ENCODE results near the gene ADAMTSL2.

The ADAMTSL2 gene

GRCh38 chr9:133587051-133587450 is 52.5 kb downstream of the ADAMTSL2 start:
- Histone ChIP-seq H3F3A (ENCODE audit: control insufficient read depth, insufficient read depth) (peaks cover 6% of the 10 kb centered on the region), H3K9me2 (replicated peaks; ENCODE audit: control insufficient read depth, low read length) (no peaks in the 10 kb centered on the region), H3K79me2 (ENCODE audit: control insufficient read depth, low read length) (no peaks in the 10 kb centered on the region), H3K4me3 (ENCODE audit: low read length) (no peak overlapping the region), H3K36me3 (ENCODE audit: control insufficient read depth, low read length) (no peaks in the 10 kb centered on the region), H3K27ac (ENCODE audit: low read depth, low read length) (no peak overlapping the region), H3K4me1 (ENCODE audit: control insufficient read depth, low read length) (peaks cover 33% of the 10 kb centered on the region), H3K9me3 (ENCODE audit: control insufficient read depth, insufficient read depth, low read length) (peaks cover 18% of the 10 kb centered on the region; the same call in 1 of the 2 replicates), H3K27me3 (ENCODE audit: control insufficient read depth, low read length) (peaks cover 4% of the 10 kb centered on the region; the same call in 1 of the 2 replicates), H3K4me2 (ENCODE audit: low read length) (no peak overlapping the region), H4K20me1 (ENCODE audit: control insufficient read depth, insufficient read depth, low read depth, low read length) (no peaks in the 10 kb centered on the region)
- TF ChIP-seq CTCF (IDR thresholded peaks at IDR 0.05; ENCODE audit: low read depth, low read length, poor library complexity, severe bottlenecking), result no peak
- no peak for TF ChIP-seq EZH2phosphoT487 (IDR thresholded peaks at IDR 0.05; ENCODE audit: borderline replicate concordance, low read length)

GRCh38 chr9:133587466-133587865 is 53.0 kb downstream of the ADAMTSL2 start:
- Histone ChIP-seq H3K4me1 (ENCODE audit: control insufficient read depth, low read length) (peaks cover 32% of the 10 kb centered on the region), H4K20me1 (ENCODE audit: control insufficient read depth, insufficient read depth, low read depth, low read length) (no peaks in the 10 kb centered on the region), H3K36me3 (ENCODE audit: control insufficient read depth, low read length) (no peaks in the 10 kb centered on the region), H3K79me2 (ENCODE audit: control insufficient read depth, low read length) (no peaks in the 10 kb centered on the region), H3K4me2 (ENCODE audit: low read length) (no peak overlapping the region), H3K27me3 (ENCODE audit: control insufficient read depth, low read length) (peaks cover 4% of the 10 kb centered on the region; the same call in 1 of the 2 replicates), H3K9me3 (ENCODE audit: control insufficient read depth, insufficient read depth, low read length) (peaks cover 18% of the 10 kb centered on the region; the same call in 1 of the 2 replicates), H3K27ac (ENCODE audit: low read depth, low read length) (no peak overlapping the region), H3K9me2 (replicated peaks; ENCODE audit: control insufficient read depth, low read length) (no peaks in the 10 kb centered on the region), H3F3A (ENCODE audit: control insufficient read depth, insufficient read depth) (peaks cover 6% of the 10 kb centered on the region), H3K4me3 (ENCODE audit: low read length) (no peak overlapping the region)
- TF ChIP-seq CTCF (IDR thresholded peaks at IDR 0.05; ENCODE audit: low read depth, low read length, poor library complexity, severe bottlenecking) (no peak), EZH2phosphoT487 (IDR thresholded peaks at IDR 0.05; ENCODE audit: borderline replicate concordance, low read length) (no peak)

DNA sequence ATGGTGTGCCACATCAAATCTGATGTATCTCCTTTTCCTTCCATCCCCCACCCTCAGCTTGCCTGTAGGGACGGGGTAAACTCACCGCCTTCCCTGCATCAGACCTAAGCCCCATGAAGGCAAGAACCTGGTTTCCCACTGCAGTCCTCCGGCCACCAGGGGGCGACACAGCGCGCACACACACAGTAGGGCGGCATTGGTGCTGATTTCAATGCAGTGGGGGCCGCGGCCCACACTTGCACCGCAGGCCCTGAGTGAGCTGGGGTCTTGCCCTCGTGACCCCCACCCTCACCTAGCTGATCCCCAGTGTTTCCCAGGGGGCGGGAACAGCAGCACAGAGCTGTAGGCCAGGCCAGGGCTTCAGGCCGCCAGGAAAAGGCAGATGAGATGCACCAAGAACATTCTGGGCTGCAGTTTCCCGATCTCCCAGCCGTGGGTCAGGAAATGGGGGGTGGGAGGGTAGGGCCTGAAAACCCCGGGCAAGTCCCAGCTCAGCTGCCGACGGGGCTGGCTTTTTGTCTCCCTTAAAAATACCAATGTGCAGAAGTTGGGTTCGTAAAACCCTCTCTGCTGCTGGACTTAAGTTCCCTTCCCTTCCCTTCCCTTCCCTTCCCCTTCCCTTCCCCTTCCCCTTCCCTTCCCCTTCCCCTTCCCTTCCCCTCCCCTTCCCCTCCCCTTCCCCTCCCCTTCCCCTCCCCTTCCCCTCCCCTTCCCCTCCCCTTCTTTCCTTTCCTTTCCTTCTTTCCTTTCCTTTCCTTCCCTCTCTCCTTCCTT is 55.1 kb downstream of the ADAMTSL2 start:
- H3K27me3 ChIP-seq (ENCODE audit: control insufficient read depth, low read length), result peaks cover 2% of the 10 kb centered on the region; the same call in 1 of the 2 replicates
- peaks cover 20% of the 10 kb centered on the region for H3K4me1 ChIP-seq (ENCODE audit: control insufficient read depth, low read length)
- H3K9me3 ChIP-seq (ENCODE audit: control insufficient read depth, insufficient read depth, low read length), result peaks cover 18% of the 10 kb centered on the region; the same call in 1 of the 2 replicates
- no peaks in the 10 kb centered on the region for H4K20me1 ChIP-seq (ENCODE audit: control insufficient read depth, insufficient read depth, low read depth, low read length)
- TF ChIP-seq CTCF (IDR thresholded peaks at IDR 0.05; ENCODE audit: low read depth, low read length, poor library complexity, severe bottlenecking) (peak; percentile 95), EZH2phosphoT487 (IDR thresholded peaks at IDR 0.05; ENCODE audit: borderline replicate concordance, low read length) (no peak)
- no peak overlapping the region for H3K4me2 ChIP-seq (ENCODE audit: low read length)
- no peaks in the 10 kb centered on the region for H3K36me3 ChIP-seq (ENCODE audit: control insufficient read depth, low read length)
- H3K9me2 ChIP-seq (replicated peaks; ENCODE audit: control insufficient read depth, low read length), result no peaks in the 10 kb centered on the region
- H3K79me2 ChIP-seq (ENCODE audit: control insufficient read depth, low read length), result no peaks in the 10 kb centered on the region
- H3K4me3 ChIP-seq (ENCODE audit: low read length), result no peak overlapping the region
- H3F3A ChIP-seq (ENCODE audit: control insufficient read depth, insufficient read depth), result peaks cover 6% of the 10 kb centered on the region
- H3K27ac ChIP-seq (ENCODE audit: low read depth, low read length), result no peak overlapping the region

All from DOHH2 (cell line).